Effector memory CD8-positive, alpha-beta T cell (primary cell): ENCODE results near the gene TNC.

Experiments
- ATAC-seq: fragments of 150-1000 bp; cut with Tn5 transposase; replicated peaks from 2 replicates; pipeline ENCODE4 v1.10.0; 2021; ENCODE audit warnings: mild to moderate bottlenecking, moderate library complexity
- DNase-seq, 3 experiments: peaks; one replicate each; pipeline ENCODE4 v3.0.0; 2021
- H3K27ac Mint-ChIP-seq, 2 donors: one replicate each; pipeline ENCODE4 v1.8.0; 2022; ENCODE audit warnings: mild to moderate bottlenecking in 2 of 2, mixed read lengths in 2 of 2, moderate library complexity in 2 of 2
- H3K27me3 Mint-ChIP-seq, 2 donors: one replicate each; pipeline ENCODE4 v1.8.0; 2022; ENCODE audit warnings: mixed read lengths in 2 of 2
- H3K36me3 Mint-ChIP-seq: one replicate; pipeline ENCODE4 v1.8.0; 2022; ENCODE audit warnings: mild to moderate bottlenecking, moderate library complexity, mixed read lengths; ENCODE audit not compliant: insufficient read depth
- H3K4me1 Mint-ChIP-seq, 2 donors: one replicate each; pipeline ENCODE4 v1.8.0; 2022; ENCODE audit warnings: low read depth in 2 of 2, mixed read lengths in 2 of 2
- H3K4me3 Mint-ChIP-seq, 2 donors: one replicate each; pipeline ENCODE4 v1.8.0; 2022; ENCODE audit warnings: mild to moderate bottlenecking in 2 of 2, mixed read lengths in 2 of 2, moderate library complexity in 2 of 2
- H3K9me3 Mint-ChIP-seq, 2 donors: one replicate each; pipeline ENCODE4 v1.8.0; 2022; ENCODE audit warnings: mixed read lengths in 2 of 2

TNC gene

DNA sequence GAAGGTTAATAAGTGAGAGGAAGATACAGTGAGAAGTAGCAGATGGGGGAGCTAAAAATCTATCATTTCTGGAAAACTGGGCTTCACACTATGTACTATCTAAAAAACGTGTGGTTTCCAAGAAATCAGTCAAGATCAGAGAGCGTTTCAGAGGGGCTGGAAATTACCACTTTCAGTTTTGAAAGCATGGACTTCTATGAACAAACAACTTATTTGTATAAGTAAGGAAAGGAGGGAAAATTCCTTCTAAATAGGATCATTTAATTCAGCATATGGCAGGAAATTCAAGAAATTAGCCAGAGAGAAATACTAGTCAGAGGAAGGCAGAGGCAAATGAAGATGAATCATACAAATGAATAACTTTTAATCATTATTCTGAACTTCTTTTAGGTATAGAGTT, 11.3 kb downstream of the TNC start:
- H3K27ac Mint-ChIP-seq, result no peak overlapping the region
- no peaks in the 10 kb centered on the region for H3K9me3 Mint-ChIP-seq
- no peak overlapping the region for H3K4me3 Mint-ChIP-seq
- no peak for ATAC-seq
- no peak for DNase-seq
- H3K4me1 Mint-ChIP-seq, result peaks cover 0 to 3% of the 10 kb centered on the region in 2 donors
- H3K36me3 Mint-ChIP-seq, result no peaks in the 10 kb centered on the region
- H3K27me3 Mint-ChIP-seq, result peaks cover 28 to 44% of the 10 kb centered on the region in 2 donors

DNA sequence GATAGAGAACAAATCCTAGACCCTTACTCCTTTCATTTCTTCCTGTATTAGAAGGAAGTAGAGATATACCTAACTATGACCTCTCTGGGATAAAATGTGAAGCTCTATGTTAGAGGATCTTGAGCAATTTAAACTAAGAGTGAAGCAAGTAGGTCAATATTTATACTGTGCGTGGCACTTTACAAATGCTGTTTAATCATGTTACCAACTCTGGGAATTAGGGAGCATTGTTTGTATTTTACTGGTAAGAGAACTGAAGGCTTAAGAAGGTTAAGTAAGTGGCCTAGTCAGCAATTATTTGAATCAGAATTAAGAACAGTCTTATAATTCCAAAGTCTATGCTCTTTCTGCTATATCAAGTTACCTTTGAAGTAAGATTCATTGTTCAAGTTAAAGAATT, 12.0 kb downstream of the TNC start:
- Mint-ChIP-seq H3K27ac (no peak overlapping the region), H3K36me3 (no peaks in the 10 kb centered on the region), H3K4me1 (peaks cover 0 to 3% of the 10 kb centered on the region in 2 donors), H3K4me3 (no peak overlapping the region), H3K9me3 (no peaks in the 10 kb centered on the region), H3K27me3 (peaks cover 26 to 44% of the 10 kb centered on the region in 2 donors)
- no peak for ATAC-seq
- no peak for DNase-seq

DNA sequence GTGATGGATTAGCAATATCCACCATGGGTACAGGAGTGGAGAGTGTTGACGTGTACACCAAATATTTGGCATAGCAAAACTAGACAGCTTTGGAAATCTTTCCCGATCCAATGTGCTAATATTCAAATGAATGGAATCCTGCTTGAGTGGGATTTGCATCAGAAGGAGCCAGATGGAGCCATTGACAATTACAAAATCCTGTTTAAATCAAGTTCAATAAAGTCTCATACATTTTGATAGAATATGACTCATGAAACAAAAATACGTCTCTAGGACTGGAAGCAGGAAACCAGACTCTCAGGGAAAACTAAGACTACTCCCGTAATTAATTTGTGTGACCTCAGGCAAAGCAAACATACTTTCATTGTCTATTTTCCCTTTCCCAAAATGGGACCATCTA, 13.0 kb downstream of the TNC start:
- DNase-seq (no peak), ATAC-seq (no peak)
- Mint-ChIP-seq H3K27ac (no peak overlapping the region), H3K4me3 (no peak overlapping the region), H3K4me1 (peaks cover 0 to 3% of the 10 kb centered on the region in 2 donors), H3K27me3 (peaks cover 22 to 35% of the 10 kb centered on the region in 2 donors), H3K36me3 (no peaks in the 10 kb centered on the region), H3K9me3 (no peaks in the 10 kb centered on the region)

DNA sequence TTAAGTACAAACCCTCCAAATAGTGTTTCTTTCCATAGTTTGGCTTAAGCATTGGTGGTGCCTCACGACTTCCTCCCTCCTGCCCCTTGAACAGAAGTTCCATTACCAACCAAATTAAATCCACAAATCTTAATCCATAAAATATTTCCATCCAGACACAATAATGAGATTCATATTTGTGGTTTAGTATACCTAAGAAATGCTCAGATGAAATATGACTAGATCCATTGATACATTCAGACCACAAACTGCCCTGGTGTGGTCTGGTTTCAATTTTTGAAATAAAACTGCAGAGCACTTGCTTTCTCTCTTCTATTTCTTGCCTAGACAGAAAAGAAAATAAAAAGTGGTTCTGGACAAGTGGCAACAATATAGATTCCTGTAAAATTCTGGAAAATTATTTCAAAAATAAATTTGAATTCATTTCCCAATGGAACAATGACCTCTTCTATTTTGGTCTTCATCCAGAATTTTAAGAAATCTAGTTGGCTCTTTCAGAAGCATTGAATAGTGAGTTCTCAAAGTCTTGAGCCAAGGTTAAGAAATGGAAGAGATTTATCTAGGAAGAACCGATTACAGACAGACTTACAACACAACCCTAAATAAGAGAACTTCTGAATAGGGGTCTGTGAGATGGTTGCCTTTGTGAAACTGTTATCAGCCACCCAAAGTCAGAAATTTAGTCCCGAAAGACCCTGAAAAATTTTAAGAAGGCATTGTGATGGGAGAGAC, 14.0 kb downstream of the TNC start:
- ATAC-seq (no peak), DNase-seq (no peak)
- Mint-ChIP-seq H3K36me3 (no peaks in the 10 kb centered on the region), H3K4me3 (no peak overlapping the region), H3K9me3 (no peaks in the 10 kb centered on the region), H3K27me3 (peaks cover 20 to 29% of the 10 kb centered on the region in 2 donors), H3K4me1 (peaks cover 0 to 3% of the 10 kb centered on the region in 2 donors), H3K27ac (no peak overlapping the region)

DNA sequence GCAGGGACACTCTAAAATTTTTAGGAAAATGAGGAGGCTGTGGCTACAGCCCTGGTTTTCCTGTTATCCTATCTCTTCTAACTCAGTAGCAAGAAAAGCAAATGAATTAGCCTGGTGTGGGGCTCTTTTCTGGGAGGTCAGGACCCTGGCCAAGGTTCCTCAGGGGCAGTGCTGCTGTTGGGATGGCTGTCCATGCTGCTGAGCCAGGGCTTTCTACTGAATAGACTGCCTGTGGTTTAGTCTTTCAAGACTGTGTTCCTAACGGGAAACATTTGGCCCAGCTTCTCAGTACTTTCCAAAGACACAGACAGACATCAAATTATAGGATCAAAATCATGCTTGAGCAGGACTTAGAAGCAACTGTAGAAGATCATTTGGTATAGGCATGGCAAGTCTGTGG, 18.1 kb downstream of the TNC start:
- DNase-seq (no peak), ATAC-seq (no peak)
- Mint-ChIP-seq H3K4me1 (no peaks in the 10 kb centered on the region), H3K4me3 (no peak overlapping the region), H3K27ac (no peak overlapping the region), H3K36me3 (no peaks in the 10 kb centered on the region), H3K27me3 (peaks cover 17 to 28% of the 10 kb centered on the region in 2 donors), H3K9me3 (no peaks in the 10 kb centered on the region)

DNA sequence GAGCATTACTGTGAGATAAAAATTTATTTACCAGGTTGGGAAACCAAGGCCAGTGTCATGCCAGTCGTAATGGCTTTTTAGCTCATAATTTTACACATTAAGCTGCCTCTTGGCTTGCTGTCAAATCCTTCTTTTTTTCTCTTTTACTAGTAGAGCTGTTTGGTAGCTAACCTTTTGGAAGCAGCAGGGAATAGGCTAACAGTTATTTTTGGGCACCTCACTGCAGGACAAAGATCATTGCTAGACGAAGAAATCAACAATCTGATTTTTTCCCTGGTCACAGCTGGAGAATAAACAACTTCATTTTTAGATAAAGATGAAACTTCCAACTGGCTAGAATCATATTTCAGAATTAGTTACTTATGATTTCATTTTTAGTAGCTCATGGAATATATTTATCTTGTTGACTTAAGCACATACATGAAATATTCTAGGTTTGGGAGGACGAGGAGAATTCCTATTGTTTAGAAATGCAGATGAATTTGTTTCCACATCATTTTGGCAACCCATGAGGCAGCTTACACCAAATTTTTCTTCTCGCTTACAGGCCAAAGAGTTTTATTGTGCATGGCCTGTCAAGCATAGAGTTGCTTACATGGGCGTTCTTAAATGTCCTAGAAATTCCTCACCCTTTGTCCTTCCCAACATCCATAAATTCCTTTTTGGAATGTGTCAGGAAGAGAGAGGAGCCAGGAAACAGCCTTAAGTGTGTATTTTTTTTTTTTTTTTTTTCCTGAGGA, 19.6 kb downstream of the TNC start:
- Mint-ChIP-seq H3K27me3 (peaks cover 12 to 32% of the 10 kb centered on the region in 2 donors), H3K4me3 (no peak overlapping the region), H3K9me3 (peaks cover 0 to 2% of the 10 kb centered on the region in 2 donors), H3K36me3 (no peaks in the 10 kb centered on the region), H3K27ac (no peak overlapping the region), H3K4me1 (no peaks in the 10 kb centered on the region)
- DNase-seq, result no peak
- ATAC-seq, result no peak

DNA sequence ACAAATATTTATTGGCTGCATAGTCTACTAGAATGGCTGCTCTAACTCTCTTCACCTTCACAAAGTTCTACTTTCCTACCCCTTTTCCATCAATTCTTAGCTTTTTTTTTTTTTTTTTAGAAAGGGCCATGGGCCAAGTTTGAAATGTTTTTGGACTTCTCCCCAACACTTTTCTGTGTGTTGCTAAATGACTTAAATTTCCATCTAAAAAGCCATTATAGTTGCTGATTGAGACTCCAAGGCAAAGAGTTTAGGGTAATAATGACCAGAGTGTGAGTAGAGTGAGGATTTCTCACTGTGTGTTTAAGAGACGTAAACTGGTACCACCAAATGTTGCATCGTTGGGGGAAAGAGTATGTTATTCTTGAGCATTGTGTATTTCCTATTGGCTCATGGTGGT, 24.4 kb downstream of the TNC start:
- Mint-ChIP-seq H3K27ac (no peak overlapping the region), H3K9me3 (peaks cover 0 to 2% of the 10 kb centered on the region in 2 donors), H3K4me1 (no peaks in the 10 kb centered on the region), H3K4me3 (no peak overlapping the region), H3K36me3 (no peaks in the 10 kb centered on the region), H3K27me3 (peaks cover 35 to 37% of the 10 kb centered on the region in 2 donors)
- ATAC-seq (no peak), DNase-seq (no peak)

DNA sequence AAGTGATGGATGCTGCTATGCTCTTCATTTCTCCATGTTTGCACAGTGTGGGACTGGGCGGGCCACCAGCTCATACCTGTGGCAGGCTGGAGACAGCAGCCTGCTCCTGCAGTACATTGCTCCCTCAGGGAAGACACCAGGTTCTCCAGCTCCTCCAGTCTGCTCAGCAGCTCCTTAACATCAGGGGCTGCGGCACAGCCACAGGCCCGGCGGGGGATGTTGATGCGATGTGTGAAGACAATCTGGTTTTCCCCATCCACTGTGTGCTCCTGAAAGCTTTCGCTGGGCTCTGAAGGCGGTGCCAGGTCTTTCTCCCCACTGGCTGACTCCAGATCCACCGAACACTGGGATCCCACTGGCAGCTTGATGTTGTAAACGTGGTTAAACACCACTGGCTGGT, 27.5 kb downstream of the TNC start:
- Mint-ChIP-seq H3K4me3 (no peak overlapping the region), H3K27me3 (peaks cover 23 to 35% of the 10 kb centered on the region in 2 donors), H3K9me3 (peaks cover 0 to 2% of the 10 kb centered on the region in 2 donors), H3K4me1 (no peaks in the 10 kb centered on the region), H3K36me3 (no peaks in the 10 kb centered on the region), H3K27ac (no peak overlapping the region)
- no peak for DNase-seq
- ATAC-seq, result no peak

DNA sequence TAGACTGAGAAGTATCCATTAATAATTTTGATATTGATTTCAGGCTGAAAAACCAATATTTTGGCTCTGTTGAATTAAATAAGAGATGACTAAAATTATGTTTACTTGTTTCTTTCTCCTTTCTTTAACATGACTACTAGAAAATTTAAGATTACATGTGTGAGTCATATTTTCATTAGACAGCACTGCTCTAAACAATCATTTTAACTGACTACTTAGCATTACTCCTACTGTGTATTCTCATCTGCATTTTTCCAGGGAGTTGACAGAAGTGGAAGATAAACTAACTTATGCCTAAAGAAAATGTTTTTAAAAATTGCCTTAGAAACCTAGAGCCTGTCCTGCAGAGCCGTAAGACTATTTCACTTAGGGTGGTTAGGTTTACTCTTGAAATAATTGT, 29.1 kb downstream of the TNC start:
- Mint-ChIP-seq H3K27me3 (peaks cover 12 to 27% of the 10 kb centered on the region in 2 donors), H3K4me3 (no peak overlapping the region), H3K36me3 (no peaks in the 10 kb centered on the region), H3K9me3 (no peaks in the 10 kb centered on the region), H3K27ac (no peak overlapping the region), H3K4me1 (no peaks in the 10 kb centered on the region)
- ATAC-seq, result no peak
- no peak for DNase-seq

DNA sequence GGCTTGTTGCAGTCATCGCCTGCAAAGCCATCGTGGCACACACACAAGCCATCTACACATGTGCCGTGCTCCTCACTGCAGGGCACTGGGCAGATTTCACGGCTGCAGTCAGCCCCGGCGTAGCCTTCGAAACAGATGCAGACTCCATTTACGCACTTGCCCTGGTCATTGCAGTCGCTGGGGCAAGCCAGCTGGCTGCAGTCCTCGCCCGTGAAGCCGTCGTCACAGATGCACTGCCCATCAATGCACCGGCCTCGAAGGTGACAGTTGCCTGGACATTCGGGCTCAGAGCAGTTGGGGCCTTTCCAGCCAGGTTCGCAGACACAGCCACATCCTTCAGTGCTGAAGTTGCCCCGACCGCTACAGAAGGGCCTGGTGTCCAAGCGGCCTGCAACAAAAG, 31.1 kb downstream of the TNC start:
- Mint-ChIP-seq H3K4me1 (no peaks in the 10 kb centered on the region), H3K4me3 (no peak overlapping the region), H3K9me3 (no peaks in the 10 kb centered on the region), H3K27ac (no peak overlapping the region), H3K27me3 (peaks cover 8 to 16% of the 10 kb centered on the region in 2 donors), H3K36me3 (no peaks in the 10 kb centered on the region)
- ATAC-seq (no peak), DNase-seq (no peak)

DNA sequence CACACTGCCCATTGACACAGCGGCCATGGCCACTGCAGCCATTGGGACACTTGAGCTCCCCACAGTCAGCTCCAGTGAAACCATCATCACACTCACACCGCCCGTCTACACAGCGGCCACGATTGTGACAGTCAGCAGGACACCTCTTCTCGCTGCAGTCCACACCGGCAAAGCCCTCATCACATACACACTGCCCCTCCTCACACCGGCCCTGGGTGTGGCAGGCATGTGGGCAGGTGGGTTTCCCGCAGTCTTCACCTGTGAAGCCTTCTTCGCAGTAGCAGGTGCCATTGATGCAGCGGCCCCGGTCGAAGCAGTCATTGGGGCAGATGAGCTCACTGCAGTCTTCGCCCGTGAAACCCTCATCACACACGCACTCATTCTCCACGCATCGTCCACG, 31.5 kb downstream of the TNC start:
- ATAC-seq (no peak), DNase-seq (no peak)
- Mint-ChIP-seq H3K27me3 (peaks cover 6 to 16% of the 10 kb centered on the region in 2 donors), H3K4me3 (no peak overlapping the region), H3K36me3 (no peaks in the 10 kb centered on the region), H3K9me3 (no peaks in the 10 kb centered on the region), H3K27ac (no peak overlapping the region), H3K4me1 (no peaks in the 10 kb centered on the region)

DNA sequence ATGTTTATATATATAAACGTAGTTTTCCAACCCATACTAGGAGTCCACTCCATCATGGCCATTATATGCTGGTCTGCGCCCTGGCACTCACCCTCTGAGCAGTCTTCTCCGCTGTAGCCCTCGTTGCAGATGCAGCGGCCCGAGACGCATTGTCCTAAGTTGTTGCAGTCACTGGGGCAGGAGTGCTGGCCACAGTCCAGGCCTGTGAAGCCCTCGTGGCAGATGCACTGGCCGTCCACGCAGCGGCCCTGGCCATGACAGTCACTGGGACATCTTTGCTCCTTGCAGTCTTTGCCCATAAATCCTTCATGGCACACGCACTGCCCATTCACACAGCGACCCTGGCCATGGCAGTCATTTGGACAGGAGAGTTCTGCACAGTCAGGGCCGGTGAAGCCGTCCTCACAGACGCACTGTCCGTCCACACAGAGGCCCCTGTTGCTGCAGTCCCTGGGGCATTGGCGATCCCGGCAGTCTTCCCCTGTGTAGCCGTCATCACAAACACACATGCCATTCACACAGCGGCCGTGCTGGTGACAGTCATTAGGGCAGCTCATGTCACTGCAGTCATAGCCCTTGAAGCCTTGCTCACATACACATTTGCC, 32.1 kb downstream of the TNC start:
- no peaks in the 10 kb centered on the region for H3K9me3 Mint-ChIP-seq
- ATAC-seq, result no peak
- no peak for DNase-seq
- no peaks in the 10 kb centered on the region for H3K36me3 Mint-ChIP-seq
- H3K4me1 Mint-ChIP-seq, result no peaks in the 10 kb centered on the region
- no peak overlapping the region for H3K27ac Mint-ChIP-seq
- peaks cover 6 to 13% of the 10 kb centered on the region in 2 donors for H3K27me3 Mint-ChIP-seq
- H3K4me3 Mint-ChIP-seq, result no peak overlapping the region

DNA sequence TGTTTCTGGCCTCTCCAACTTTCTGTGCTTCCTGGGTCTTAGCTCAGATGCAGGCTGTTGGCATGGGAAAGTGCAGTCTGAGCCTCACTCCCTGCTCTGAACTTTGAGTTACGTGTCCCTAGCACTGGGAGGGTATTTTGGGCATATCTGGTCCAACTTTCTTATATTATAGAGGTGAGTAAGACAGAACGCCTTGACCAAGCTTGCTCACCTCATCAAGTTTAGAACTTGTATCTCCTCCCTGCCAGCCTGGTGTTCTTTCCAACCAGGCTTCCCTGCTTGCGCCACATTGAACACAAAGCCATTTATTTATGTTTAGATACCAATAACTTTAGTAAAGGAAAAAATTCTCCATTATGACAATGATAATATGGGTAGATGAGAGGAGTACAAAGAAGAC, 33.2 kb downstream of the TNC start:
- Mint-ChIP-seq H3K36me3 (no peaks in the 10 kb centered on the region), H3K4me1 (no peaks in the 10 kb centered on the region), H3K9me3 (no peaks in the 10 kb centered on the region), H3K27me3 (peaks cover 2 to 3% of the 10 kb centered on the region in 2 donors), H3K27ac (no peak overlapping the region), H3K4me3 (no peak overlapping the region)
- DNase-seq (no peak), ATAC-seq (no peak)

DNA sequence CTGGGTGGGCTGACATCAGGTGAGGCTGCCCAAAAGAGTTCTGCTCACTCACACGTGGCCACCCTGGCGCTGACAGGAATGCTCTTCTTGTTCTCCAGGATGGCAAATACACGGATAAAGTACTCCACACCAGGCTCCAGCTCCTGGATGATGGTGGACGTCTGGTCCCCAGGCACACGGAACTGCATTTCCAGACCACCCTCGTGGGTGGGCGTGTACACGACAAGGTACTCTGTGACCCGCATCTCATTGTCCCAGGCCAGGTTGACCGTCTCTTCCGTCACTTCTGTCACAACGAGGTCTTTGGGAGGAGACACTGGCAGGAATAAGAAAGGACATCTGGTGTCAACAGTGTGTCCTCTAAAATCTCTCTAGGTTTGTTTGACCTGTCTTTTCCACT, 33.8 kb downstream of the TNC start:
- H3K27me3 Mint-ChIP-seq, result no peaks in the 10 kb centered on the region
- no peak overlapping the region for H3K4me3 Mint-ChIP-seq
- no peak for DNase-seq
- H3K4me1 Mint-ChIP-seq, result no peaks in the 10 kb centered on the region
- no peaks in the 10 kb centered on the region for H3K36me3 Mint-ChIP-seq
- no peak overlapping the region for H3K27ac Mint-ChIP-seq
- H3K9me3 Mint-ChIP-seq, result no peaks in the 10 kb centered on the region
- ATAC-seq, result no peak
